ENCODE results near the gene ZDHHC20.

The ZDHHC20 gene

DNA sequence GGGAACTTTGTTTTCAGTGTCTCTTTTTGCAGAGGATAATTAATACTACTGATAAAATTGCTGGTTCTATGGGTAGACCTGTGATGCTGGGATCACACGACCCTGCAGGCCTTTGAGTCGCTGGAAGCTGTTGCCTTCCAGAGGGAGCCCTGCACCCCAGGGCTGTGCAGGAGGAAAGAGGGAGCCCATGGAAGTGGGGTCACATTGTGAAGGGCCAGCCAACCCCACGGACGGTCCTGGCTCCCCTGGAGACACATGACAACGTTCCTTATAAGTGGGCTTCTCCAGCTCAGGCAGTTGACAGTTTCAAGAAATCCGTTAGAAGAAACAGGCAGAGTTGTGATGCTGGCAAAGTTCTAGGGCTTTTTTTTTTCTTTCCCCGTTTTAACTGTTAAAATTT lies 98.0 kb downstream of the ZDHHC20 start:
- DNase-seq (ENCODE audit: low read depth): no peak

DNA sequence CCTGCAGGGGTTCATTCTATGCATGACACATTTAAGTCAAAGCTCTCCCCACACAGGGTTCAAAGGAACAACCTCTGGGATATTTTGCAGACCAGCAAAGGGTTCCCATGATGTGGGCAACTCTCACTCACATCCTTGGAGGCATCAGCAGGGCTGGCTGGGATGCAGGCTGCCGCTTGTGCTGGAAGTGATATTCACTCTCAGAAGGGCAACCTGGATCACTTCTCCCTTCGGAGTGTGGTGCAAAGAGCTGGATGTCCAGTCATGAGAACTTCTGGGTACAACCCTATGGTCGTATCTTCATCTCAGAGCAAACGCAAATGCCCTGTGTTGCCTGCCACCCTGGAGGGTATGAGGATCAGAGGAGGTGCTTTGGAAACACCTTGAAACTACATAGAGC lies 98.6 kb downstream of the ZDHHC20 start:
- DNase-seq (ENCODE audit: low read depth): no peak

DNA sequence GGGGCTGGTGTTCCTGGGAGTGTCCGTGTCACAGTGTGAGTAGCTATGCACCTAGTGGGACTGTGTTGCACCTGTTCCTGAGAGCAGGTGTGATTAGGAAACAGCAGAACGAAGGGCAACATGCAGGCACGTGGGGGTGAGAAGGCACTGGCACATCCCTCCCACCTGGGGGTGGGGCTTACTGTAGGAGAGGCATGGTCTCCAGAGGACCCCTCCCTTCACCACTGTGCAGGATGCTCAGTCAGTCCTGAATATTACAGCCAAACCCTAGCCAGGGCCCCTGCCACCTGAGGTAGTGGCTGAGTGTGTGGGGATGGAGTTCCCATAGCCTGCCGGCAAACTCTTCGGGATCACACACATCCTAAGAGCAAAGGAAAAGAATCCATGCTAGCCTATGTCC lies 99.2 kb downstream of the ZDHHC20 start:
- no peak for DNase-seq (ENCODE audit: low read depth)

DNA sequence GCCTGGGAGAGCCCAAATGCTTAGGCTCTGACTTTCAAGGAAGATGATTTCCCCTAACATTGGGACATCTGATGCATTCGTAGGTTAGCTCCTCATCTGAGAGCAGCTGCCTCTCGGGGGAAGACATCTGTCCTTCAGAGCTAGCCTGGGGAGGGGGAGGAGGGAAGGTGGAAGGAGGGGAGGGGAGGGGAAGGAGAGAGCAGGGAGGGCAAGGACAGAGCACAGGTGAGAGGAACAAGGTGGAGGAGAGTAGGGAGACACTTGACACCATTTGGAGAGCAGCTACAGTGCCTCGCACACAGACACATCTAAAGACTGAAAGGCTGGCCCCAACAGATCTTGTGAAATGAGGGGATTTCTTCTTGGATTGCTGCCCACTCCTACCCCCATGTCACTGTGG lies 103.8 kb downstream of the ZDHHC20 start:
- DNase-seq (ENCODE audit: low read depth): no peak

DNA sequence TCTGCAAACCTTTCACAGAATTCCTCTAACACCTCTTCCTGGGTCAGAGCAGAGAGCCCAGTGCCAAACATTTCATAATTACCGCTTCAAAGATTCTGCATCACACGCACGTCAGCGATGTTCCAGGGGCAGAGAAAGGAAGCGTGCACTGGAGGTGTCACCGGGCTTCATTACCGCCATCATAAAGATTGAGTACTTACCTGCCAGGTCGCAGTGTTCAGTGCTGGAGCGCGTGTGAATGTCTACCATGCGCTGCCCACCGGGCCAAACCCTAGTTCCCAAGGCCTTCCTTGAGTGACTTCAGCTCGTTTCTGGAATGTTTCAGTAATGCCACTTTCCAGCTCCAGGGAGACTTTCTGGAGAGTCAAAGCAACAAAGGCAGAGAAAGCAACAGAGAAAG lies 104.4 kb downstream of the ZDHHC20 start:
- no peak for DNase-seq (ENCODE audit: low read depth)

DNA sequence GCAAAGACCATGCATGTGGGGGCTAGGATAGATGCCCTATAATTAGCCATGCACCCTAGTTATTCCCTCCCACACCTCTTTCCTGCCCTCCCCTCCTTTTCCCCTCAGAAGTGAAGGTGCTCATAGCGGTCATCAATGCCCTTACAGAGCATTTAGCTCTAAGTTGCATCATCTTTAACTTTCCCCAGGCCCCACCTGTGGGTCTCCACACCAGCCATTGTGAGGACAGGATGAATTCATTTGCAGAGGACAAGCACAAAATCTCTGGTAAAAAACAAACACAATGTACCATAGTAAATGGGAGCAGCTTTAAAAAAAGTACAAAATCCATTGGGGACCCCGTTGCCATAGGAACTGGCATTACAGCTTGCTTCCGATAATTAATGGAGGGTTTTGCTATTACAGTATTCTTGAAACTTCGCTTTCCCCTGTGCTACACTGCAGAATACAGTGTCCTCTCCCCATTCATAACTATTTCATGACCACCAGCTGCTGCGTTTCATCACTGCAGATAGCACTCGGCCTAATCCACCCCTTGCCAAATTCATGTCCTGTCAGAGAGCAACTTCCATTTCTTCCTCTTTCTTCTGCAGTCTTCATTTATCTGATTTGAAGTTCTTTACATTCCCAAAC lies 110.5 kb downstream of the ZDHHC20 start:
- no peak for DNase-seq (ENCODE audit: low read depth)

DNA sequence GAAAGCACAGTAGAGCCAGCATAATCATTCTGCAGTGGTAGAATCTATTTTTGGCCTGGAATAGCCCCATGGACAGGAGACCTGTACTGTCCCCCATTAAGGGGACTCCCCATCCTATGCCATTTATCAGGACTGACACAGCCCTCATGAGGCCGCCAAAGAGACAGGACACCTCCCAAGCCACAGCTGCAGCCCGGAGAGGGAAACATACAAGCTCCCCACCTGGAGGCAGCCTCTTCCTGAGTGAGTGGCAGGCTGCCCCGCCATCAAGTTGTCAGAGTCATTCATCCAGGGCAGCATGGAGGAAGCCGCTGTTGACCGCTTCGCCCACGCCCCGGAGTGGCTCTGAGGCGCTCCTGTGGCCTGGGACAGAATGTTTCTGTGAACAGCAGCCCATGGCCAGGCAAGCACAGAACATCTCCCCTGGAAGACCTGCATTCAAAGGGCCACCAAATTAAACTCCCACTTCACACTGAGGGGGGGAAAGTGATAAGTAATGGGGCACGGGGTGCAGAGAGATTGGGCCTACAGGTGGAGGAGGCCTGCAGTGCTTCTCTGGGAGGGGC lies 111.3 kb downstream of the ZDHHC20 start:
- DNase-seq (ENCODE audit: low read depth): no peak

DNA sequence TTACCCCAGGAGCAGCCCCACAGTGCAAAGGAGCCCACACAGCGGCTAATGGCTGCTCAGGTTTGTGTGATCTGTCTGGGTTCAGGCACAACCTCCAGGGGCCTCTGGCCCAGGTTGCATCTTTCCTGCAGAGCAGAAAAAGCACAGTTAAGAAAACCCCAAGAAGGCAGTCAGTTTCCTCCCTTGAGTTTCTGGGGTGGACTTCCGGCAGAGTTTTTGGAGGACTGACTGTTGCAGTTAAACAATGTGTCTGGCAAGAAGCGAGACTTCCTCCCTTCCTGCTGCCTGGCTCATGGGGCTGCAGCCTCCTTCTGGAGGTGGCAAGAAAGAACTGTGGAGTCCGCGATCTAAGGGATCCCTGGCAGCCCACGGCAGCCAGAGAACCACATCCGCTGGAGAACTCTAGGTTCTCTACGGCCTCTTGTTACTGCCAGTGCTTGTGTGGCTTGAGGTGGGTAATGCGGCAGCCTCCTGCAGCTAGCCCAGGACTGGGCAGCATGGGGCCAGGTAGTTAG lies 114.4 kb downstream of the ZDHHC20 start:
- DNase-seq (ENCODE audit: low read depth): no peak

DNA sequence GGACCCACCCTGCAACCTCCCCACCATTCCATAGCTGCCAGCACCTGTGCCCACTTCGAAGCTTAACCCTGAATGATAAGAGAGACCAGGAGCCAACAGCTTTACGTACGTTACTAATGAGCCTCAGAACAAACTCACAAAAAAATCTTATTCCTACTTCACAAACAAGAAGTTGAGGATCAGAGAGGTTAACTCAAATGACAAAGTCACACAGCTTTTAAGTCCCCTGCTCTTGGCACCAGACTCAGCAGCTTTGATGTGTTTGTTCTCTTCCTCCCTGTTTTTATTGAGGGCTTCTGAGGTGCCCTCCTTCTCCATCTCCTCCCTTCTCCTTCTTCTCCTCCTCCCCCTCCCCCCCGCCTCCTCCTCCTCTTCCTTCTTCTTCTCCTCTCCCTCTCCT lies 115.4 kb downstream of the ZDHHC20 start:
- DNase-seq (ENCODE audit: low read depth): no peak

DNA sequence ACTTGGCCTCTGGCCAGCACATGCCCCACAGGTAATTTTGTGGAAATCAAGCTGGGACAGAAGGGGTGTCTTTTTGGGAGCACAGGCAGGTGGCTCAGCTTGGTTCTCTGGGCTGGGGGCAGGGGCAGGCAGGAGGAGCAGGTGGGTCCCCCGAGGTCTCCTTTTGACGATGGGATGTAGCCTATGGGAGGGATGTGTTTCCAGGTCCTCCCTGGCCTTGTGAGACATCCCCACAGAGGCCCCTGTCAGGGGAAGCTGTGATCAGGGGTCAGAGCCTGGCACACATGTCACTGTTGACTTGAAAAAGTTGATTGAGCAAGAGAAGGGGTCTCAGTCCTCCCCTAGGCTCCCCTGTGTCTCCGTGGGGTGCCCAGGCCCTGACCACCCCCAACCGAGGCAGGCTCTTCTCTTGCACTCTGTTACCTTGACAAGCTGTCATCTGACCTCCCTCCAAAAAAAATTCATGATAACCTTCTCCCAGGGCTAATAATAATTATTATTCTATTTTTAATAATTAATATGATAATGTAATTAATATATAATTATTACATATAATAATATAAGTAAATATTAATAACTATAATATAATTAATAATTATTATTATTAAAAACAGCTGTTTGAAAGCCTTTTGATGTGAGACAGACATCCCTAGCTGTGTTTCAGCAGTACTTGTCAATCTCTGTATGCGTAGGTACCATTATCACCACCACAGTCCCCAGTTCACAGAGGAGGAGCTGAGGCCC lies 116.2 kb downstream of the ZDHHC20 start:
- DNase-seq (ENCODE audit: low read depth): no peak

DNA sequence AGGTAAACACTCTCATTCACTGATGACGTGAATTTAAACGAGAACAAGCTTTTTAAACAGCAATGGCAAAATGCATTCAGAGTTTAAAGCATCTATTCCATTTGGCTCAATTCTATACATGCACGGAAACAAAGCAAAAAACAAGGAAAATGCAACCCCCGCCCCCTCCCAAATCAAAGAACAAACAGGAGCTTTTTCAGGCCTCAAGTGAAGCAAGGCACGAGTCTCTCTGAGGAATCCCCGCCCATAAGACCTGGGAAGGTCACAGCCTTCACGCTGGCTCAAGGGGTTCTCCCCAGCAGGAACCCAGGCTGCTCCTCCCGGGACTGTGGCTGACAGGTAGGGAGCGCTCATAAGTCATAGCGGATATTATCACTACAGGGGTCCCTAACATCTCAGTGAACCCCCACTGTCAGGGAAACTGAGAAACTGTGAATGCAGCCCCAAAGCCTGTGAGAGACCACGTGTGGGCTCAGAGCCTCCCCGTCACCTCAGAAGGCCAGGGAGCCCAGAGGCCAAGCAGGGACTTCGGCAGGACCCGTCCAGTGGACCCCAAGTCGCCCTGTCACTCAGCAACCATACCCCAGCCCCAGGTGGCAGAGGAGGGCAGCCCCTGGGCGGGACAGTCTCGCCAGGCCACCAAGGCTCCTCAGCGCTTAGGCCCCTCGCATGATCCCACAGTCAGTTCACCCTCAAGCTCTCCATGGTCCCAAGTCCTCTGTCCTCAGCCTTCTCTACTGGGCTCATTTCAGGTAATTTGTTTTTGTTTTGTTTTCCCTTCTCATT lies 117.3 kb downstream of the ZDHHC20 start:
- DNase-seq (ENCODE audit: low read depth): no peak

DNA sequence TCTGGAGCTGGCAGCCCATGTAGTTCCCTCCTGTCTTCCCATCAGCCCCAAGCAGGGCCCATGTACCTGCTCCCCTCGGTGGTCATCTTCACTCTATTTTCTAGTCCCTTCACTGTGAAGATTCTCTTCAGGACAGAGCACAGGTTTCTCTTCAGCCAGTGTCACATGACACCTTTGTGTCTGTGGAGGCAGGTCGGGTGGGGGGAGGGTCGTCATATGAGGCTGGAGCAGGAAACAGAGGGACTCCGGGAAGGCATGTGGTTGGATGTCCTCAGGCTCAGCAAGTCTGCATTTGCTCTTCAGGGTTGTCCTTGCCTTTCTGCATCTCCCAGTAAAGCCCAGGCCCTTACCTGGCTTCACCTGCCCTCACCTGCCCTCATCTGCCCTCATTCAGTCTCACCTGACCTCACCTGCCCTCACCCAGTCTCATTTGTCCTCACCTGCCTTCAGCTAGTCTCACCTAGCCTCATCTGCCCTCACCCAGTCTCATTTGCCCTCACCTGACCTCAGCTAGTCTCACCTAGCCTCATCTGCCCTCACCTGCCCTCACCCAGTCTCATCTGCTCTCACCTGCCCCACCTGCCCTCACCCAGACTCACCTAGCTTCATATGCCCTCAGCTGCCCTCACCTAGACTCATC lies 120.3 kb downstream of the ZDHHC20 start:
- DNase-seq (ENCODE audit: low read depth): no peak

DNA sequence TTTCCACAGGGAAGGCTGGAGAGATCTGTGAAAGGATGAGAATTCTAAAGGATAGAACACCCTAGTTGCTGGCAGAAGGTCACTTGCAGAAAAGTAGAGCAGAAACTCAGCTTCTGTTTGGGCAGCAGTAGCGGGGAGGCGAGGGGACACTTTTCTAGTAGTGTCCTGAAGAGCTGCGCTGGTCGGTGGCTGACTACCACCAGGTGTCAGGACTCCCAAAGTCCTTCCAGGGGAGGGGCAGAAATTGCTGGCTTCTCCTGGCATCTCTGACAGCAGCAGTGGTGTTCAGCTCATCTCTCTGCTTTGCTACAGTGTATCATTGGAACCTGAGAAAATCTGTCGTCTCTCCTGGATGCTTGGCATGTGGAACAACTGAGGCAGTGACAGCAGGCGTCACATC lies 120.9 kb downstream of the ZDHHC20 start:
- DNase-seq (ENCODE audit: low read depth): no peak

DNA sequence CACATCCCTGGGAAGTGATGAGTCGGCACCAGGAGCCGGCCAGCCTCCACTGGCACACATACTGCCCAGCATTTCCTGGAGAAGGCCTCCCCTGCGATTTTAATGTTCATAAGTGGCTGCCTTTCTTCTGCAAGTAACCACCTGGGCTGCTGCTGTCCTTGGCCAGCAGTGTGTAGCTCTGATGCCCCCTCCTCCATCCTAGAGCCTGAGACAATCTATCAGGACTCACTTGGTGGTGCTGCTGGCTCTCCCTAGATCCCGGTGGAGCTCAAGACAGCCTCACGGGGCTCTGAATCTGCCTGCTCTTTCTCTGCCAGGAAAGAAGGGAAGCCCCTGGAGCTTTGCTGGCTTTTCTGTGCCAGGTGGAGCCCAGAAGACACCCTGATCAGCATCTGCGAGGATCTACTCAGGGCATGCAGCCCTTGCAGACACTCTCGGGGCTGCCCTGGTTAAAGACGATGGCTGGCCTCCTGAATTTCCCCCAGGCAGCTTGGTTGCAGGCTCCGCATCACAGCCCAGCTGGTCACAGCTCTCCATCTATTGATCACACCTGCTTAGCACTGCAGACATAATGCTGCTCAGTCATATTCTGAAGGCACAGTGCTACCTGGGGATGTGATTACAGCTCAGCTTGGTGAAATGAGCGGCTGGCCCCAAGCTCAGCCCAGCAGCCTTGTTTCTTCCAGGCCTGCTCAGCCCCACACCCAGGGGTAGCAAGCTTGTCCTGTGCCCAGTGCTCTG lies 122.3 kb downstream of the ZDHHC20 start:
- no peak for DNase-seq (ENCODE audit: low read depth)

DNA sequence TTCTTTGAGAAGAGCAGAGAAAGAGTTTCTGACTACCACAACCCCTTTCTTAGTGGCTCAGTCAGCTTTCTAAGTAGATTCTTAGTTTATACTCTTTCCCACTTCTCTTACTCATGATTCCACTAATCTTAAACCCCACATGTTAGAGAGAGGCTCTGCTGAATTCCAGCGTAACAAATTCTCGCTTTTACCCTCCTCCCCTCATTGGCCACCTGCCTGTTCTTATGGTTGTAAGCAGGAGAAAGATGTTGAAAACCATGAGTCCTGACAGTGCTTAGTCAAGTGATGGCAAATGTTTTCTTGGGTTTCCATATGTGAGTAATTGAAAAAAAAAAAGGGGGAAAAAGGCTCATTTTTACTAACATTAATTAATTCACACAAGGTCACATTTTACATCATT lies 125.9 kb downstream of the ZDHHC20 start:
- no peak for DNase-seq (ENCODE audit: low read depth)

DNA sequence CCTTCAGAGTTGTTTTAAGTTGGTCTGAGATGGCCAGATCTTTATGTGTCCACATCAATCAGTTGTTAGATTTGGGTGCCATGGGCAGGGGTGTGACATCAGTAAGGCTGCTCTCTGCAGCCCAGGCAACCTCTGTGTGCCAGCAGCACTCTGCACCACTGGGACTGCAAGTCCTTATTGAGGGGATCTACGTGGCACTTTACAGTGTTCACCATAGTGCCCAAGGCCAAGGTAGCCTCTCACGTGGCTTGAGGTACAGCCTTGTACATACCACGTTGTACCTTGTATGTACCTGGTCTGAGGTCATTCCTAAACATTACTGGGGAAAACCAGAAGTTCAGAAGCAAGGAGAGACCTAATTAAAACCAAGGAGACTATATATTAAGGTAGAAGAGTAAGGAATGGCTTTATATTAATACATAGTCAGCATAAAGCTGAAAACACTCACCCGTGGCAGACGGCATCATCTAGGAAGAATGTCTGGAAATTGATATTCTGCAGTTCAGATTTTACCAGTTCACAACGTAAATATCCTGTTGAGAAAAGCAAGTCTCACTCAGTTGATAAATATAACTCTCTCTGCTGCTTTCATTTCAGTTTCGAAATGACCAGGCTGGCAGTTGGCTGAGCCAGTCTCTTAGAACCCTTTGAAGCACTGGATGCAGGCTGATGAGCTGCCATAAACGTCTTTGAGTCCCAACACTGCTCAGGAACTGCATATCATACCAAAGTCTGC lies 128.8 kb downstream of the ZDHHC20 start:
- DNase-seq (ENCODE audit: low read depth): no peak

DNA sequence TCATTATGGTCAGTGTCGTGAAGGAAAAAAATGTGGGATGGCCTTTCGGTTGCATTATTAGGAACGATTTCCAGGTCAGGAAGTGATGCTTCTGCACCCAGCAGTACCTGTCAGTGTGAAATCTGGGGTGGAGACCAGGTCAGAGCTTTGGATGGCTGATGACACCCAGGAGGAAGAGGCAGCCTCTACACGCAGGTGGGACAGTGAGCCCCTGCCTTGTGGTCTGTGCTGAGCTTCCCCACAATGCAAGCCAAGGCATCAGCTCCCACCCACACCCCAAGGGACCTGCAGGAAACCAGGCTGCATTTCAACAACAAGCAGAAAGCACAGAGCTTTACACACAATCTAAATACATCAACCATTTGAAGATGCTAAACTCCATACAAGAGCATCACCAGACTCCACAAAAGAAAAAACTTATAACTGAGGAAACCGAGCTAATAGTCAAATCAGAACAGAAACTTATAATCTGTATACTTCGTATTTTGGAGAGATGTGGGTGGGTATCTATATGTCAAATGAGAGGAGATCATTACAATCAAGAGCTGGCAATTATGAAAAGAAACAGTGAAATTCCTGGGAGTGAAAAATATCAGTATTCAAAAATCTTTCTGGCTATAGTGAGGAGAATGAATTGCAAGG lies 130.1 kb downstream of the ZDHHC20 start:
- no peak for DNase-seq (ENCODE audit: low read depth)

DNA sequence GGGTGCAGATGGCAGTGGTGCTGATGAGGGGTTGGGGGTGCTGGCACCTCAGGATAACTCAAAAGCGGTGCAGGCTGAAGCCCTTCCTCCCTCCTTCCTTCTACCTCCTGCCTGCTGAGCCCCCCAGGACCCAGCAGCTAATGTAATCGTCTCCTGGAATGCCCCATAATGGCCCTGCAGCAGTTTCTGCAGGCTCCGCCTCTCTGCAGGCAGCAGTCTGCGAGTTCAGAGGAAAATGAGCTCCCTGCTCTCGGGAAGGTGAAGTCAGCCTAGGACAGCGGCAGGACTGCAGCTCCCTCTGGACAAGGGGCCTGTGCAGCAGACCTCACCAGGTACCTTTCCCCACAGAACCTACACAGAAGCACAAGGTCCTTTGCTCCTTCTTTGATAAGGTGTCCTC lies 130.9 kb downstream of the ZDHHC20 start:
- no peak for DNase-seq (ENCODE audit: low read depth)

DNA sequence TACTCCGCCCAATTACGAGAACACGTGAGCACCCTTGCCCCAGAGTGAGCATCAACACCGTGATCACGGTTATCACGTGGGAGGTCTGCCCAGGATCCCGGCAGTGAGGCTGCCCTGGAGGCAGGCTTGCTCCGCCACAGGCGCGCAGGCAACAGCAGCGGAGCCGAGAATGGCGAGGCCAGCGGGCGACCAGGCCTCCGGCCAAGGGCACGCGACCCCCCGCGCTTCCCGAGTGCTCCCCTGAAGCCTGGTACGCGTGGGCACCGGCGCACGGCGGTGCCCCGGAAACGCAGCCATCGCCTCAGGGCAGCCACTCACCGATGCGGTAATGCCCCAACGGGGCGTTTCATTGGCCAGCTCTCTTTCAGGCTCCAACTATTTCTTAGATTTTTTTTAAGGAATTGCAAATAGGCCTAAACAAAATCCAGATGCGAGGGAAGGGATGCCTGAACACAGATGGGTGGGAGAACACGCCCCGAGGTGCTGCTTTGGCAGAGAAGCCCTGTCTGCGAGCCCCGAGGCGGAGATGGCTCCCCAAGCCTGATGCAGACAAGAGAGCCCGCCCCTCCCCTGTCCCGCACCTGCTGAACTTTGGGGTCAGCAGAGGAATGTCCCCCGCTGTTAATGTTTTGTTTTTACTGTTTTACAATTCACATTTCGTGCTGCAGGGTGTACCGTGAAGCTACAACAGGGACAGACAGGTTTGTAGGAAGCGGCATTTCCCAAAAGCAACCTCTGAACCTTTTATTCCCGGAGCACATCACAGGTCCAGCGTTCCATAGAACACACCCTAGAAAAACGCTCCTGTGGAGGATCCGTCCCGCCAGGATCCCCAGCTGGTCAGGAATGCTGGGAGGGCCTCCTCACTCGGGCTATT lies 132.7 kb downstream of the ZDHHC20 start:
- DNase-seq (ENCODE audit: low read depth): no peak

Measured in CMK (cell line).